Calu3 (cell line): ENCODE results near the gene NBPF3. TPM values are rescaled to one million over a fixed set of nuclear protein-coding genes. Genes with fewer than 3 reads are reported as not detected.
"Not testable (repeated sequence)": the region's sequence is repeated elsewhere in the genome, so short reads cannot be mapped to it uniquely, and the experiment has no call there.

ENCODE experiments used
- BruUV-seq: library from RNA; stranded (reverse); fragments of 400-500 nt; replicated peaks from 2 replicates; lab custom pipeline; 2021; lab: Mats Ljungman, UMichigan
- CTCF ChIA-PET: fragments of 300-600 bp; sonication (Branson Sonifier 250); formaldehyde crosslinking; loops from one replicate; lab custom pipeline; 2022; ENCODE audit warnings: antibody characterized with exemption; lab: Charles Lee
- DNase-seq: peaks from one replicate; pipeline ENCODE4 v3.0.0; 2022
- H3K27ac Mint-ChIP-seq: one replicate; pipeline ENCODE4 v1.8.0; 2022; ENCODE audit warnings: mixed read lengths; ENCODE audit not compliant: unreplicated experiment
- H3K27me3 Mint-ChIP-seq: one replicate; pipeline ENCODE4 v1.8.0; 2022; ENCODE audit warnings: mixed read lengths; ENCODE audit not compliant: unreplicated experiment
- H3K36me3 Mint-ChIP-seq: one replicate; pipeline ENCODE4 v1.8.0; 2022; ENCODE audit warnings: mild to moderate bottlenecking, moderate library complexity, mixed read lengths; ENCODE audit not compliant: insufficient read depth, unreplicated experiment
- H3K4me1 Mint-ChIP-seq: one replicate; pipeline ENCODE4 v1.8.0; 2022; ENCODE audit warnings: mild to moderate bottlenecking, low read depth, mixed read lengths; ENCODE audit not compliant: unreplicated experiment
- H3K4me3 Mint-ChIP-seq: one replicate; pipeline ENCODE4 v1.8.0; 2022; ENCODE audit warnings: mild to moderate bottlenecking, low read depth, moderate library complexity, mixed read lengths; ENCODE audit not compliant: unreplicated experiment
- H3K9me3 Mint-ChIP-seq: one replicate; pipeline ENCODE4 v1.8.0; 2022; ENCODE audit warnings: low read depth, mixed read lengths; ENCODE audit not compliant: unreplicated experiment
- intact Hi-C: fragments of 100-400 bp; cut with micrococcal nuclease; formaldehyde crosslinking; loops from one replicate; pipeline ENCODE4 v1.10.0; 2022; ENCODE audit not compliant: unreplicated experiment
- total RNA-seq: library from RNA; stranded (reverse); gene quantifications from 2 replicates; pipeline ENCODE4 v1.2.3, GENCODE V29; 2022
- TF ChIP-seq, protein P1 (sequence below): fragments of 200-600 bp; IDR thresholded peaks from one replicate; pipeline ENCODE4 v1.8.0; 2022; ENCODE audit warnings: antibody characterized with exemption; ENCODE audit not compliant: unreplicated experiment

The NBPF3 gene
- total RNA-seq, 1 experiment from 2014 or later: 6.9 TPM

DNA sequence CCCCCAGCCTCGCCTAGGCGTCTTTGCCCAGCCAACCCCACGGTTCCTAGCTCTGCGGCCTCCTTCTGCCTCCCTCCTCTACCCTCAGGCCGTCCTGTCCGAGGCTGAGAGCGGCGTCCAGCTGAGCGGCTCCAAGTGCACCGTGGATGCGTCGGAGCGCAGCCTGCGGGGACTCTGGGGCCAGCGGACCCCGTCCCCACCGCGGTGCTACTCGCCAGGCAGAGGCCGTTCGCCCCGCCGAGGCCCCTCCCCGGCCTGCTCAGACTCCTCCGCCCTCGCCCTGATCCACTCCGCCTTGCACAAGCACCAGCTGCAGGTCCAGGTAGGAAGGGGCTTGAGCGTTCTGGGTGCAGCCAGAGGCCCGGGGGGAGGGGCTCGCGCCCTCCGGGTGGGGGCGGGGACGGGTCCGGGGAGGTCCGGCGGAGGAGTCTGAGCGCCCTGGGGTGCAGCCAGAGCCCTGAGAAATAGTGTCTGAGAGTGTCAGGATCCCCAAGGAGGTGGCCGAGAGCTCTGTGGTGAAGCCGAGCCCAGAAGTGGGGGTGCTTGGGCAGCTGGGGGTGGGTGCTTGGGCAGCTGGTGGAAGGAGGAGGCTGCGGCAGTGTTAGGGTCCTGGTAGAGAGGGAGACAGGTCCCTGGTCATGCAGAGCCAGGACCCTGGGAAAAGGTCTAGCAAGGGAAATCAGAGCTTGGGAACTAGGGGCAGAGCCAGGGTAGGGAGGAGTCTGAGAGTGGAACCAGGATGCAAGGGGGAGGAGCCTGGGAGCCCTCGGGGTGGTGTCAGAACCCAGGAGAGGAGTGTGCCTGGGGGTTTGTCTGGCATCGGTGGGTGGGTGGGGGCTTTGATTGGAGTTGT lies 3.2 kb upstream of the NBPF3 start:
- BruUV-seq: no TSS peak
- peaks cover 18% of the 10 kb centered on the region for H3K36me3 Mint-ChIP-seq
- TF ChIP-seq, protein P1, sequence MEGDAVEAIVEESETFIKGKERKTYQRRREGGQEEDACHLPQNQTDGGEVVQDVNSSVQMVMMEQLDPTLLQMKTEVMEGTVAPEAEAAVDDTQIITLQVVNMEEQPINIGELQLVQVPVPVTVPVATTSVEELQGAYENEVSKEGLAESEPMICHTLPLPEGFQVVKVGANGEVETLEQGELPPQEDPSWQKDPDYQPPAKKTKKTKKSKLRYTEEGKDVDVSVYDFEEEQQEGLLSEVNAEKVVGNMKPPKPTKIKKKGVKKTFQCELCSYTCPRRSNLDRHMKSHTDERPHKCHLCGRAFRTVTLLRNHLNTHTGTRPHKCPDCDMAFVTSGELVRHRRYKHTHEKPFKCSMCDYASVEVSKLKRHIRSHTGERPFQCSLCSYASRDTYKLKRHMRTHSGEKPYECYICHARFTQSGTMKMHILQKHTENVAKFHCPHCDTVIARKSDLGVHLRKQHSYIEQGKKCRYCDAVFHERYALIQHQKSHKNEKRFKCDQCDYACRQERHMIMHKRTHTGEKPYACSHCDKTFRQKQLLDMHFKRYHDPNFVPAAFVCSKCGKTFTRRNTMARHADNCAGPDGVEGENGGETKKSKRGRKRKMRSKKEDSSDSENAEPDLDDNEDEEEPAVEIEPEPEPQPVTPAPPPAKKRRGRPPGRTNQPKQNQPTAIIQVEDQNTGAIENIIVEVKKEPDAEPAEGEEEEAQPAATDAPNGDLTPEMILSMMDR: no peak
- no peak overlapping the region for H3K27ac Mint-ChIP-seq
- H3K9me3 Mint-ChIP-seq: no peaks in the 10 kb centered on the region
- H3K4me3 Mint-ChIP-seq: no peak overlapping the region
- H3K27me3 Mint-ChIP-seq: no peaks in the 10 kb centered on the region
- intact Hi-C loops: no loop called here
- DNase-seq: no peak
- no peaks in the 10 kb centered on the region for H3K4me1 Mint-ChIP-seq
- CTCF ChIA-PET: interaction anchor here (0.8 kb wide), 1 partner anchor 445 kb away, joined by 6 read pairs; no protein-coding TSS in a partner anchor

DNA sequence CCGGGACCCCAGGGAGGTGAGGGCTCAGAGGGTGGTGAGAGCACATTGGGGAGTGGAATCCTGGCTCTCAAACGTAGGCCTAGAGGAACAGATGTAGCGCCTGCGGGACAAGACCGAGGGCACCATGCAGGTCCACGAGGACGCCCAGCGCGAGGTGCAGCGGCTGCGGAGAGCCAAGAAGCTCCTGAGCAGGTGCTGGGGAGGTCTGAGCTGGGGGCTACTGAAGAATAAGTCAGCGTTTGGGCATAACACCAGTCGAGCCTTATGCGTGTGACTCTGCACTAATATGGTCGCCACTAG lies 2.6 kb upstream of the NBPF3 start:
- CTCF ChIA-PET: interaction anchor here (0.8 kb wide), 1 partner anchor 445 kb away, joined by 6 read pairs; no protein-coding TSS in a partner anchor
- intact Hi-C loops: no loop called here
- peaks cover 18% of the 10 kb centered on the region for H3K36me3 Mint-ChIP-seq
- no TSS peak for BruUV-seq
- no peak overlapping the region for H3K4me3 Mint-ChIP-seq
- no peaks in the 10 kb centered on the region for H3K4me1 Mint-ChIP-seq
- H3K27ac Mint-ChIP-seq: no peak overlapping the region
- DNase-seq: no peak
- no peaks in the 10 kb centered on the region for H3K27me3 Mint-ChIP-seq
- TF ChIP-seq, protein P1: no peak
- H3K9me3 Mint-ChIP-seq: no peaks in the 10 kb centered on the region

- H3K9me3 Mint-ChIP-seq, H3K4me1 Mint-ChIP-seq, DNase-seq, BruUV-seq, H3K27me3 Mint-ChIP-seq, CTCF ChIA-PET, intact Hi-C loops, H3K27ac Mint-ChIP-seq: not testable (repeated sequence)
- peaks cover 18% of the 10 kb centered on the region for H3K36me3 Mint-ChIP-seq
- H3K4me3 Mint-ChIP-seq: peak overlapping the region; percentile 96
Observed at GRCh38 chr1:21438646-21439312, 1.2 kb upstream of the NBPF3 start.

DNA sequence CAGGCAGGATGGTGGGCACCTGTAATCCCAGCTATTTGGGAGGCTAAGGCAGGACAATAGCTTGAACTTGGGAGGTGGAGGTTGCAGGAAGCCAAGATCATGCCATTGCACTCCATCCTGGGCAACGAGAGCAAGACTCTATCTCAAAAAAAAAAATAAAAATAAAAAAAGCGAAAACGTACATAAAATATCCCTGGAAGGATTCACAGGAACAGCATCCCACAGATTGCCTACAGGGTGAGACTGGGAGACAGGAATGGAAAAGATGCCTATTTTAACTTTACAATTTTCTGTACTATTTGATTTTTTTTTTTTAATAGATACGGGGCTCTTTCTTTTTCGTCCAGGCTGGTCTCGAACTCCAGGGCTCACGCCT lies 604 bp upstream of the NBPF3 start:
- intact Hi-C loops: no loop called here
- TF ChIP-seq, protein P1: no peak
- Mint-ChIP-seq H3K27ac (peak overlapping the region; percentile 73), H3K27me3 (no peaks in the 10 kb centered on the region), H3K4me3 (peak overlapping the region; percentile 96), H3K9me3 (no peaks in the 10 kb centered on the region), H3K4me1 (no peaks in the 10 kb centered on the region), H3K36me3 (peaks cover 18% of the 10 kb centered on the region)
- BruUV-seq: no TSS peak
- no peak for DNase-seq
- CTCF ChIA-PET: interaction anchor here (1.1 kb wide), 1 partner anchor 69 kb away, joined by 5 read pairs; no protein-coding TSS in a partner anchor

- intact Hi-C loops: loop anchor here (5.0 kb wide), 1 partner anchor 227 kb away; the partner anchor contains the start of gene RAP1GAP
- BruUV-seq, H3K27ac Mint-ChIP-seq, H3K27me3 Mint-ChIP-seq, DNase-seq, H3K9me3 Mint-ChIP-seq, H3K4me1 Mint-ChIP-seq: not testable (repeated sequence)
- H3K4me3 Mint-ChIP-seq: peak overlapping the region; percentile 96
- H3K36me3 Mint-ChIP-seq: peaks cover 18% of the 10 kb centered on the region
- CTCF ChIA-PET: interaction anchor here (0.7 to 1.1 kb wide), 2 partner anchors 70 to 73 kb away, joined by 3 to 5 read pairs; no protein-coding TSS in a partner anchor
Observed at GRCh38 chr1:21440630-21441125, 741 bp downstream of the NBPF3 start.

DNA sequence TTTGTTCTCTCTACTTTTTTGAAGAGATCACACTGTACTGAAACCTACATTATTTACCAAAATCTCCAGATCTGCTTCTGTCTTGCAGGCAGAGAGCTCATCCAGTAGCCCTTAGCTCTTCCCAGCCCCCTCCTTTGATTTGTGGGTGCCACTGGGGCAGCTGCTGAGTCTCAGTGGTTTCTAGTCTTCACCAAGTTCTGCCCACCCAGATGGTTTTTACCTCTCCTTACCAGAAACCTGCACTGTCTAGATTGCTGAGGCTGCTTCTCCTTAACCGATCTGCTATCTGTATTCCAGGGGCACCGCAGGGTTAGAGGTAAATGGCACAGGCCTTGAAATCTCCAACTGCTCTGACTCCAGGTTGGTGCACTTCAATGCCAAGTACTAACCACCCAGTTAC lies 6.7 kb downstream of the NBPF3 start:
- H3K27me3 Mint-ChIP-seq, H3K36me3 Mint-ChIP-seq, DNase-seq, BruUV-seq, intact Hi-C loops, H3K4me3 Mint-ChIP-seq, H3K27ac Mint-ChIP-seq, H3K4me1 Mint-ChIP-seq, H3K9me3 Mint-ChIP-seq: not testable (repeated sequence)
- CTCF ChIA-PET: interaction anchor here (0.6 kb wide), 1 partner anchor 27 kb away, joined by 9 read pairs; no protein-coding TSS in a partner anchor
